ENCODE data around the gene MLEC. TPM values are rescaled to one million over a fixed set of nuclear protein-coding genes. Genes with fewer than 3 reads are reported as not detected.
"Not testable (repeated sequence)": the region's sequence is repeated elsewhere in the genome, so short reads cannot be mapped to it uniquely, and the experiment has no call there.

Gene MLEC
- polyA plus RNA-seq, 4 donors = 9.7 to 228 (median 95.8) TPM

GRCh38 chr12:120668868-120669840, 17.8 kb upstream of the MLEC start:
- Histone ChIP-seq H3K27ac (ENCODE audit: low read depth in 1 of 3, low read length in 2 of 3) (peak overlapping the region in 2 of 3 donors; percentile 67 to 72), H3K4me1 (ENCODE audit: control insufficient read depth in 3 of 3, insufficient read depth in 2 of 3, low read depth in 1 of 3, low read length in 2 of 3) (peaks cover 0 to 13% (median 0%) of the 10 kb centered on the region in 3 donors), H3K36me3 (ENCODE audit: control insufficient read depth in 3 of 3, insufficient read depth in 2 of 3, low read depth in 1 of 3, low read length in 3 of 3) (no peaks in the 10 kb centered on the region), H3K27me3 (ENCODE audit: control insufficient read depth in 3 of 3, insufficient read depth in 3 of 3, low read length in 3 of 3) (no peaks in the 10 kb centered on the region), H3K4me3 (ENCODE audit: low read depth in 1 of 3, low read length in 3 of 3) (peak overlapping the region in 1 of 3 donors; percentile 7), H3K9me3 (ENCODE audit: control insufficient read depth in 2 of 2, insufficient read depth in 1 of 2, low read depth in 1 of 2, low read length in 1 of 2) (no peaks in the 10 kb centered on the region)
- DNase-seq (peak; percentile 55 to 63), FAIRE-seq (no peak)
- WGBS, 3 donors = 18 to 41% (median 33%) methylated on average over 19 of the region's 19 CpGs

- not testable (repeated sequence) for FAIRE-seq; H3K36me3 ChIP-seq (ENCODE audit: control insufficient read depth in 3 of 3, insufficient read depth in 2 of 3, low read depth in 1 of 3, low read length in 3 of 3); H3K4me3 ChIP-seq (ENCODE audit: low read depth in 1 of 3, low read length in 3 of 3); DNase-seq; H3K27me3 ChIP-seq (ENCODE audit: control insufficient read depth in 3 of 3, insufficient read depth in 3 of 3, low read length in 3 of 3); H3K9me3 ChIP-seq (ENCODE audit: control insufficient read depth in 2 of 2, insufficient read depth in 1 of 2, low read depth in 1 of 2, low read length in 1 of 2)
- H3K4me1 ChIP-seq (ENCODE audit: control insufficient read depth in 3 of 3, insufficient read depth in 2 of 3, low read depth in 1 of 3, low read length in 2 of 3) = peaks cover 0 to 13% (median 0%) of the 10 kb centered on the region in 3 donors
- H3K27ac ChIP-seq (ENCODE audit: low read depth in 1 of 3, low read length in 2 of 3) = peak overlapping the region in 1 of 3 donors; percentile 54
- WGBS, 3 donors = 41 to 74% (median 46%) methylated on average over 6 of the region's 6 CpGs
Measured at GRCh38 chr12:120670237-120670636, 16.7 kb upstream of the MLEC start.

GRCh38 chr12:120670667-120671066, 16.3 kb upstream of the MLEC start:
- Histone ChIP-seq H3K27ac (ENCODE audit: low read depth in 1 of 3, low read length in 2 of 3) (peak overlapping the region in 1 of 3 donors; percentile 12), H3K27me3 (ENCODE audit: control insufficient read depth in 3 of 3, insufficient read depth in 3 of 3, low read length in 3 of 3) (no peaks in the 10 kb centered on the region), H3K4me1 (ENCODE audit: control insufficient read depth in 3 of 3, insufficient read depth in 2 of 3, low read depth in 1 of 3, low read length in 2 of 3) (peaks cover 0 to 13% (median 0%) of the 10 kb centered on the region in 3 donors), H3K9me3 (ENCODE audit: control insufficient read depth in 2 of 2, insufficient read depth in 1 of 2, low read depth in 1 of 2, low read length in 1 of 2) (no peaks in the 10 kb centered on the region), H3K36me3 (ENCODE audit: control insufficient read depth in 3 of 3, insufficient read depth in 2 of 3, low read depth in 1 of 3, low read length in 3 of 3) (no peaks in the 10 kb centered on the region), H3K4me3 (ENCODE audit: low read depth in 1 of 3, low read length in 3 of 3) (no peak overlapping the region)
- FAIRE-seq (no peak), DNase-seq (peak in 1 of 2 donors; percentile 15)
- WGBS, 3 donors = 42 to 69% (median 52%) methylated on average over 5 of the region's 5 CpGs

- Histone ChIP-seq H3K36me3 (ENCODE audit: control insufficient read depth in 3 of 3, insufficient read depth in 2 of 3, low read depth in 1 of 3, low read length in 3 of 3) (no peaks in the 10 kb centered on the region), H3K4me1 (ENCODE audit: control insufficient read depth in 3 of 3, insufficient read depth in 2 of 3, low read depth in 1 of 3, low read length in 2 of 3) (peaks cover 0 to 17% (median 0%) of the 10 kb centered on the region in 3 donors), H3K27me3 (ENCODE audit: control insufficient read depth in 3 of 3, insufficient read depth in 3 of 3, low read length in 3 of 3) (no peaks in the 10 kb centered on the region), H3K4me3 (ENCODE audit: low read depth in 1 of 3, low read length in 3 of 3) (no peak overlapping the region), H3K9me3 (ENCODE audit: control insufficient read depth in 2 of 2, insufficient read depth in 1 of 2, low read depth in 1 of 2, low read length in 1 of 2) (no peaks in the 10 kb centered on the region), H3K27ac (ENCODE audit: low read depth in 1 of 3, low read length in 2 of 3) (no peak overlapping the region)
- FAIRE-seq (no peak), DNase-seq (no peak)
- 87 to 88% (median 87%) methylated on average over 6 of the region's 6 CpGs for WGBS, 3 donors
Measured at GRCh38 chr12:120674097-120674636, 12.8 kb upstream of the MLEC start.

GRCh38 chr12:120677765-120678473, 9.0 kb upstream of the MLEC start:
- Histone ChIP-seq H3K27ac (ENCODE audit: low read depth in 1 of 3, low read length in 2 of 3) (peak overlapping the region in 2 of 3 donors; percentile 49 to 85), H3K4me3 (ENCODE audit: low read depth in 1 of 3, low read length in 3 of 3) (no peak overlapping the region), H3K9me3 (ENCODE audit: control insufficient read depth in 2 of 2, insufficient read depth in 1 of 2, low read depth in 1 of 2, low read length in 1 of 2) (no peaks in the 10 kb centered on the region), H3K36me3 (ENCODE audit: control insufficient read depth in 3 of 3, insufficient read depth in 2 of 3, low read depth in 1 of 3, low read length in 3 of 3) (no peaks in the 10 kb centered on the region), H3K4me1 (ENCODE audit: control insufficient read depth in 3 of 3, insufficient read depth in 2 of 3, low read depth in 1 of 3, low read length in 2 of 3) (peaks cover 0 to 9% (median 0%) of the 10 kb centered on the region in 3 donors), H3K27me3 (ENCODE audit: control insufficient read depth in 3 of 3, insufficient read depth in 3 of 3, low read length in 3 of 3) (no peaks in the 10 kb centered on the region)
- FAIRE-seq (no peak), DNase-seq (peak; percentile 58 to 75)
- 16 to 43% (median 29%) methylated on average over 7 of the region's 7 CpGs for WGBS, 3 donors

- FAIRE-seq (no peak), DNase-seq (no peak)
- H3K36me3 ChIP-seq (ENCODE audit: control insufficient read depth in 3 of 3, insufficient read depth in 2 of 3, low read depth in 1 of 3, low read length in 3 of 3) = no peaks in the 10 kb centered on the region
- WGBS, 3 donors = 49 to 58% (median 57%) methylated on average over 8 of the region's 8 CpGs
- H3K4me3 ChIP-seq (ENCODE audit: low read depth in 1 of 3, low read length in 3 of 3) = no peak overlapping the region
- peaks cover 0 to 9% (median 0%) of the 10 kb centered on the region in 3 donors for H3K4me1 ChIP-seq (ENCODE audit: control insufficient read depth in 3 of 3, insufficient read depth in 2 of 3, low read depth in 1 of 3, low read length in 2 of 3)
- H3K9me3 ChIP-seq (ENCODE audit: control insufficient read depth in 2 of 2, insufficient read depth in 1 of 2, low read depth in 1 of 2, low read length in 1 of 2) = no peaks in the 10 kb centered on the region
- no peaks in the 10 kb centered on the region for H3K27me3 ChIP-seq (ENCODE audit: control insufficient read depth in 3 of 3, insufficient read depth in 3 of 3, low read length in 3 of 3)
- H3K27ac ChIP-seq (ENCODE audit: low read depth in 1 of 3, low read length in 2 of 3) = peak overlapping the region in 2 of 3 donors; percentile 5 to 85
Measured at GRCh38 chr12:120678572-120678971, 8.4 kb upstream of the MLEC start.

GRCh38 chr12:120680165-120680738, 6.7 kb upstream of the MLEC start:
- Histone ChIP-seq H3K4me3 (ENCODE audit: low read depth in 1 of 3, low read length in 3 of 3) (no peak overlapping the region), H3K27ac (ENCODE audit: low read depth in 1 of 3, low read length in 2 of 3) (no peak overlapping the region), H3K9me3 (ENCODE audit: control insufficient read depth in 2 of 2, insufficient read depth in 1 of 2, low read depth in 1 of 2, low read length in 1 of 2) (no peaks in the 10 kb centered on the region), H3K27me3 (ENCODE audit: control insufficient read depth in 3 of 3, insufficient read depth in 3 of 3, low read length in 3 of 3) (no peaks in the 10 kb centered on the region), H3K4me1 (ENCODE audit: control insufficient read depth in 3 of 3, insufficient read depth in 2 of 3, low read depth in 1 of 3, low read length in 2 of 3) (peaks cover 0 to 9% (median 0%) of the 10 kb centered on the region in 3 donors), H3K36me3 (ENCODE audit: control insufficient read depth in 3 of 3, insufficient read depth in 2 of 3, low read depth in 1 of 3, low read length in 3 of 3) (no peaks in the 10 kb centered on the region)
- DNase-seq = no peak
- no peak for FAIRE-seq
- WGBS, 3 donors = 57 to 77% (median 72%) methylated on average over 5 of the region's 5 CpGs

- Histone ChIP-seq H3K27ac (ENCODE audit: low read depth in 1 of 3, low read length in 2 of 3) (peak overlapping the region in 1 of 3 donors; percentile 19), H3K9me3 (ENCODE audit: control insufficient read depth in 2 of 2, insufficient read depth in 1 of 2, low read depth in 1 of 2, low read length in 1 of 2) (no peaks in the 10 kb centered on the region), H3K4me1 (ENCODE audit: control insufficient read depth in 3 of 3, insufficient read depth in 2 of 3, low read depth in 1 of 3, low read length in 2 of 3) (peaks cover 2 to 6% (median 5%) of the 10 kb centered on the region in 3 donors), H3K4me3 (ENCODE audit: low read depth in 1 of 3, low read length in 3 of 3) (no peak overlapping the region), H3K27me3 (ENCODE audit: control insufficient read depth in 3 of 3, insufficient read depth in 3 of 3, low read length in 3 of 3) (no peaks in the 10 kb centered on the region), H3K36me3 (ENCODE audit: control insufficient read depth in 3 of 3, insufficient read depth in 2 of 3, low read depth in 1 of 3, low read length in 3 of 3) (no peaks in the 10 kb centered on the region)
- DNase-seq = no peak
- 59 to 69% (median 64%) methylated on average over 8 of the region's 8 CpGs for WGBS, 3 donors
- FAIRE-seq = no peak
Measured at GRCh38 chr12:120684523-120684932, 2.4 kb upstream of the MLEC start.

All from small intestine (tissue), 7 donors.